ENCODE measurements around the gene MCF2. TPM values are rescaled to one million over a fixed set of nuclear protein-coding genes. Genes with fewer than 3 reads are reported as not detected.

The MCF2 gene
- total RNA-seq, 2 donors from 2014 or later, result 0.95 to 1.6 TPM

GRCh38 chrX:139560221-139560620 is 147.7 kb downstream of the MCF2 start:
- DNase-seq (ENCODE audit: low spot score), result no peak
- Mint-ChIP-seq H3K4me1 (ENCODE audit: low read depth in 2 of 2) (no peaks in the 10 kb centered on the region), H3K9me3 (no peaks in the 10 kb centered on the region), H3K36me3 (no peaks in the 10 kb centered on the region), H3K4me3 (no peak overlapping the region), H3K27me3 (peaks cover 0 to 6% of the 10 kb centered on the region in 2 donors), H3K27ac (no peak overlapping the region)
- ATAC-seq, result no peak

GRCh38 chrX:139559383-139560042 is 148.5 kb downstream of the MCF2 start:
- peaks cover 0 to 10% of the 10 kb centered on the region in 2 donors for H3K27me3 Mint-ChIP-seq
- H3K4me3 Mint-ChIP-seq, result no peak overlapping the region
- no peaks in the 10 kb centered on the region for H3K4me1 Mint-ChIP-seq (ENCODE audit: low read depth in 2 of 2)
- no peak for DNase-seq (ENCODE audit: low spot score)
- H3K27ac Mint-ChIP-seq, result no peak overlapping the region
- ATAC-seq, result no peak
- H3K9me3 Mint-ChIP-seq, result no peaks in the 10 kb centered on the region
- H3K36me3 Mint-ChIP-seq, result no peaks in the 10 kb centered on the region

DNA sequence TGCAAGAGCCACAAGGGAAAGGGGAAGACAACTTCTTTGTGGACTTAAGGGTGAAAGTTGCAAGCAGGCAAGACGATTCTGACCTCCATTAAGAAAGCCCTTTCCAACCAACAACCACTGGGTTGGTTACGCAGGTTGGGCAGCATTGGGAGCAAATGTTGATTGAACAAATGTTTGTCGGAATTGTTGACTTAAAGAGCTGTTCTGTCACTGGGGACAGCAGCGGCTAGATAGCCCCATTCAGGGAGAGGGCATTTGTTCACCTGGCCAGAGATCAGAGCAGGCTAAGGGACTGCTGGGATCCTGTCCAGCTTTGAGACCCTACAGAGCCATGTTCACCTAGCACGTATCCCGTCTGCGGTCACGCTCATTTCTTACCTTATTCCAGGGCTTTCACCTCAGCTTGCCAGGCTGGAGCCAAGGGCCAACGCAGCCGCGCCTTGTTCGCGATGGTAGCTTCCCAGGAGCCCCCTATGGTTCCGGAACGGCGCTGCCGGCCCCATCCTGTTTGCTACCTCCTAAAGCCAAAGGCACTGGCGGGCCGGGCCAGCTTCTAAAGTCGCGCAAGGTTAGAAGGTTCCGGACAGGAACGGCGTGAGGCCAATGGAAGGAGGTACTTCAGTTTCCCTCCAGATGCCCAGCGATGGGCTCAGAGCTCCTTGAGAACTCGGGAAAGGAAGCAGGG is 152.8 kb downstream of the MCF2 start:
- Mint-ChIP-seq H3K4me3 (no peak overlapping the region), H3K4me1 (ENCODE audit: low read depth in 2 of 2) (peaks cover 9 to 11% of the 10 kb centered on the region in 2 donors), H3K27me3 (peaks cover 8 to 23% of the 10 kb centered on the region in 2 donors), H3K27ac (no peak overlapping the region), H3K9me3 (no peaks in the 10 kb centered on the region), H3K36me3 (no peaks in the 10 kb centered on the region)
- DNase-seq (ENCODE audit: low spot score) (no peak), ATAC-seq (no peak)

- ATAC-seq, result no peak
- Mint-ChIP-seq H3K4me3 (peak overlapping the region; percentile 15), H3K27me3 (peaks cover 8 to 23% of the 10 kb centered on the region in 2 donors), H3K4me1 (ENCODE audit: low read depth in 2 of 2) (peaks cover 9 to 11% of the 10 kb centered on the region in 2 donors), H3K36me3 (no peaks in the 10 kb centered on the region), H3K9me3 (no peaks in the 10 kb centered on the region), H3K27ac (no peak overlapping the region)
- DNase-seq (ENCODE audit: low spot score), result no peak
These were observed 153.6 kb downstream of the MCF2 start for GRCh38 chrX:139554376-139554775.

- Mint-ChIP-seq H3K4me1 (ENCODE audit: low read depth in 2 of 2) (no peaks in the 10 kb centered on the region), H3K27ac (no peak overlapping the region), H3K4me3 (no peak overlapping the region), H3K36me3 (no peaks in the 10 kb centered on the region), H3K9me3 (no peaks in the 10 kb centered on the region), H3K27me3 (peaks cover 0 to 28% of the 10 kb centered on the region in 2 donors)
- ATAC-seq (no peak), DNase-seq (ENCODE audit: low spot score) (no peak)
These were observed 163.4 kb downstream of the MCF2 start for GRCh38 chrX:139544591-139544990.

GRCh38 chrX:139543920-139544319 is 164.0 kb downstream of the MCF2 start:
- Mint-ChIP-seq H3K36me3 (no peaks in the 10 kb centered on the region), H3K27ac (no peak overlapping the region), H3K4me1 (ENCODE audit: low read depth in 2 of 2) (no peaks in the 10 kb centered on the region), H3K27me3 (peaks cover 0 to 28% of the 10 kb centered on the region in 2 donors), H3K4me3 (no peak overlapping the region), H3K9me3 (no peaks in the 10 kb centered on the region)
- ATAC-seq (no peak), DNase-seq (ENCODE audit: low spot score) (no peak)

GRCh38 chrX:139542652-139543051 is 165.3 kb downstream of the MCF2 start:
- no peak for ATAC-seq
- H3K27ac Mint-ChIP-seq, result no peak overlapping the region
- H3K4me3 Mint-ChIP-seq, result no peak overlapping the region
- no peaks in the 10 kb centered on the region for H3K36me3 Mint-ChIP-seq
- peaks cover 0 to 35% of the 10 kb centered on the region in 2 donors for H3K27me3 Mint-ChIP-seq
- DNase-seq (ENCODE audit: low spot score), result no peak
- no peaks in the 10 kb centered on the region for H3K4me1 Mint-ChIP-seq (ENCODE audit: low read depth in 2 of 2)
- no peaks in the 10 kb centered on the region for H3K9me3 Mint-ChIP-seq

DNA sequence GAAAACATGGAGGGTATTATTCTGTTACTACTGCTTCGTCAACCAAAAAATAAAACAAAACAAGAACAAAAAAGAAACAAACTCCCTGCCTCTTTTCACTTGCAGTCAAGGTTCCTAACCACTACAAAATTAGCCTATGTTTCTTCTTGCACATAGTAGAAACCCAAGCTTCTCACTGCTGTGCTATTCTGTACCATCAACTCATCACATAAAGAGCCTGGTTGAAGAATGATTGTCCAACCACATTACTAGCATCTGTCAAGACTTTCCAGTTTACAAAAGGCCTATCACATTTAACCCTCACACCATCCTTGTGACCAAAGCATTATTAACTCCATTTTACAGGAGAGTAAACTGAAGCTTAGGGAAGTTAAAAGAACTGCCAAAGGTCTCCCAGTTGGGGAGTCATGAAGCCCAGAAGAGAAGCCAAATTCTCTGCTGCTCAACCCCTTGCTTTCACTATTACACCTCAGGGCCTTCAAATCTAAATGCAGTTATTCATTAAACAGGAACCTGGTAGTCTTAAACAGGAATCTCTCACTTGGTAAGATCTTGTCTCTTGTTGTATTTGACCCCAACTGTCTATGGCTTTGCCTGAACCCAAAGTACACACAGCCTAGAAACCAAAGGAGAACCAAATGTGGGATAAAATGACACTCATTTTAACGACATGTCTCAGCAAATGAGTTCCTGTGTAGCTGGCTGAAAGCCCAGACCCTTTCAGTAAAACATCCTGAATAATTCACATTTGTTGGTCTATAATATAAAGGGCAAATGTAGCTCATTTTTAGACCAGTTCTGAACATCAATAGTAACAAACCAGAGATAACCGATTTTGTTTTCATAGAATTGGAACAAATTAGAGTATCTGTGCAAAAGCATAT is 168.8 kb downstream of the MCF2 start:
- Mint-ChIP-seq H3K9me3 (no peaks in the 10 kb centered on the region), H3K4me1 (ENCODE audit: low read depth in 2 of 2) (no peaks in the 10 kb centered on the region), H3K27ac (no peak overlapping the region), H3K27me3 (peaks cover 0 to 34% of the 10 kb centered on the region in 2 donors), H3K36me3 (no peaks in the 10 kb centered on the region), H3K4me3 (no peak overlapping the region)
- DNase-seq (ENCODE audit: low spot score), result no peak
- ATAC-seq, result no peak

DNA sequence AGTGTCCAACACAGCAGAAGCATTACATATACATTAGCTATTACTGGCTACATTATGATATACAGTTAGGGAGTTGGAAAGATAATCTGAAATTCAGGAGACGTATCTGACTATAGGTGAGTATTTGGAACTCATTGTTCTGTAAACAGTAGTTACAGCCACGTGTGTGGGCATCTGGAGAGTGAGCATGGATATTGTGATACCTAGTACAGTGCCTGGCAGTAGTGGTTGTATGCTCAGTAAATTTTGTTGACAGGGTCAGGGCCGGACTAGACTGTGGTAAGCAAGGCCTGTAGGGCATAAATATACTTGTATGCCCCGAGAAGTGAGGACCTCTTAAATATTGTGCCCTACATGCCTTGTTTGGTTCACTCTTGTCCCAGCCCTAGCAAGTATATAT is 174.5 kb downstream of the MCF2 start:
- Mint-ChIP-seq H3K4me1 (ENCODE audit: low read depth in 2 of 2) (no peaks in the 10 kb centered on the region), H3K9me3 (no peaks in the 10 kb centered on the region), H3K27ac (no peak overlapping the region), H3K36me3 (no peaks in the 10 kb centered on the region), H3K4me3 (no peak overlapping the region), H3K27me3 (peaks cover 0 to 10% of the 10 kb centered on the region in 2 donors)
- ATAC-seq (peak in 1 of 2 donors; percentile 40), DNase-seq (ENCODE audit: low spot score) (no peak)

DNA sequence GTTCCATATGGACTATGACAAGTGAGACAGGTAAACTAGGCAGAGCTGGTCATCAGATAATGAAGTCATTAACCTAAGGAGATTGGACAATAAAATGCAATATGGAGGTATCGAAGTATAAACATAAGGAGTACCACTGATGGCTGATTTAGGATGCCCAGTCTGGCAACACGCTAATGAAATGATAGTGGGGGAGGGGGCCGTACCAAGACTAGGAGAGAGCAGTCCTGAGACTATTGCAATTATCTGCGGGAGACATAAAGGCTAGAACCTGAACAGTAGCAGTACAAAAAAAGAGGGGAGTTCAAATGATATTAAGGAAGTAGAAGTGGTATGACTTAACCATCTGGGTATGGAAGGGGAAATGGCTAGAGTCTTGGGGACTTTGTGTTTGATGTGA is 175.1 kb downstream of the MCF2 start:
- no peak for ATAC-seq
- Mint-ChIP-seq H3K4me3 (no peak overlapping the region), H3K27me3 (peaks cover 0 to 8% of the 10 kb centered on the region in 2 donors), H3K36me3 (no peaks in the 10 kb centered on the region), H3K4me1 (ENCODE audit: low read depth in 2 of 2) (no peaks in the 10 kb centered on the region), H3K27ac (no peak overlapping the region), H3K9me3 (no peaks in the 10 kb centered on the region)
- DNase-seq (ENCODE audit: low spot score), result no peak

Other genes with a start within 250 kb of the MCF2 start
- not detected for gene F9, start 177.4 kb downstream of the MCF2 start, total RNA-seq
- 10 to 100 TPM; 17.8 to 20.4 TPM for gene ATP11C, start 224.9 kb upstream of the MCF2 start, total RNA-seq